ENCODE measurements around the gene ZFAND2B.

GRCh38 chr2:219174801-219175200, 31.8 kb upstream of the ZFAND2B start:
- no peak for TF ChIP-seq POLR2A (IDR thresholded peaks at IDR 0.05)
- TF ChIP-seq, protein P1, sequence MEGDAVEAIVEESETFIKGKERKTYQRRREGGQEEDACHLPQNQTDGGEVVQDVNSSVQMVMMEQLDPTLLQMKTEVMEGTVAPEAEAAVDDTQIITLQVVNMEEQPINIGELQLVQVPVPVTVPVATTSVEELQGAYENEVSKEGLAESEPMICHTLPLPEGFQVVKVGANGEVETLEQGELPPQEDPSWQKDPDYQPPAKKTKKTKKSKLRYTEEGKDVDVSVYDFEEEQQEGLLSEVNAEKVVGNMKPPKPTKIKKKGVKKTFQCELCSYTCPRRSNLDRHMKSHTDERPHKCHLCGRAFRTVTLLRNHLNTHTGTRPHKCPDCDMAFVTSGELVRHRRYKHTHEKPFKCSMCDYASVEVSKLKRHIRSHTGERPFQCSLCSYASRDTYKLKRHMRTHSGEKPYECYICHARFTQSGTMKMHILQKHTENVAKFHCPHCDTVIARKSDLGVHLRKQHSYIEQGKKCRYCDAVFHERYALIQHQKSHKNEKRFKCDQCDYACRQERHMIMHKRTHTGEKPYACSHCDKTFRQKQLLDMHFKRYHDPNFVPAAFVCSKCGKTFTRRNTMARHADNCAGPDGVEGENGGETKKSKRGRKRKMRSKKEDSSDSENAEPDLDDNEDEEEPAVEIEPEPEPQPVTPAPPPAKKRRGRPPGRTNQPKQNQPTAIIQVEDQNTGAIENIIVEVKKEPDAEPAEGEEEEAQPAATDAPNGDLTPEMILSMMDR (IDR thresholded peaks at IDR 0.05) = no peak

Measured in upper lobe of left lung (tissue), 4 donors.